ENCODE data around the gene SCFD2. TPM values are rescaled to one million over a fixed set of nuclear protein-coding genes. Genes with fewer than 3 reads are reported as not detected.

The SCFD2 gene
- total and polyA plus RNA-seq, 10 of the 15 experiments (the other 5 are each of a cell fraction or from before 2014, with no cell fraction given), result 4.8 to 37.6 (median 24.9) TPM

GRCh38 chr4:53307819-53308780 is 57.8 kb downstream of the SCFD2 start:
- in situ Hi-C loops (cut with MboI), result no loop called here
- Histone ChIP-seq H3K4me1 (ENCODE audit: control insufficient read depth, insufficient read depth, low read length) (peaks cover 11% of the 10 kb centered on the region), H3K9ac (ENCODE audit: control insufficient read depth, insufficient read depth, low read length) (no peak overlapping the region), H3K4me2 (ENCODE audit: control insufficient read depth, insufficient read depth) (peak overlapping the region; percentile 55; the same call in 1 of the 2 replicates), H3K4me3 (no peak overlapping the region), H3K27me3 (replicated peaks in 1 of 2; ENCODE audit: control insufficient read depth in 2 of 2, insufficient read depth in 2 of 2, low read length in 1 of 2) (no peaks in the 10 kb centered on the region), H3K27ac (ENCODE audit: control insufficient read depth, insufficient read depth) (peak overlapping the region; percentile 65), H4K20me1 (ENCODE audit: control insufficient read depth, insufficient read depth) (no peaks in the 10 kb centered on the region), H2AFZ (ENCODE audit: control insufficient read depth, low read depth, low read length) (peak overlapping the region; percentile 4; the same call in 1 of the 2 replicates), H3K79me2 (ENCODE audit: control insufficient read depth, insufficient read depth, low read length) (no peaks in the 10 kb centered on the region; the same call in 1 of the 2 replicates), H3K9me3 (replicated peaks; ENCODE audit: control insufficient read depth, insufficient read depth, low read length) (no peaks in the 10 kb centered on the region; the same call in 1 of the 3 replicates), H3K36me3 (ENCODE audit: control insufficient read depth in 2 of 2, insufficient read depth in 2 of 2, low read length in 1 of 2) (peaks cover 2 to 5% of the 10 kb centered on the region in 2 experiments; a peak in 2 of 4 replicates)
- ChIA-PET SMC1A (ENCODE audit: uncharacterized antibody, unreplicated experiment) (interaction anchor here (0.5 to 1.4 kb wide), 4 partner anchors 11 to 296 kb away, joined by 3 to 6 read pairs (median 4); no protein-coding TSS in a partner anchor), CTCF (interaction anchor here (1.2 to 1.4 kb wide), 2 partner anchors 10 to 15 kb away, joined by 3 to 4 read pairs; no protein-coding TSS in a partner anchor), RAD21 (ENCODE audit: unreplicated experiment) (interaction anchor here (0.6 to 1.3 kb wide), 2 partner anchors 9 to 56 kb away, joined by 3 read pairs; no protein-coding TSS in a partner anchor), POLR2A (interaction anchor here (0.8 kb wide), 1 partner anchor 333 kb away, joined by 3 read pairs; no protein-coding TSS in a partner anchor)
- FAIRE-seq, result peak; percentile 35
- intact Hi-C loops (cut with micrococcal nuclease; ENCODE audit: unreplicated experiment), result no loop called here
- no peak for DNase-seq (ENCODE audit: low read depth, low spot score)
- WGBS (ENCODE audit: insufficient coverage, insufficient replicate concordance, low lambda C conversion rate, missing lambda C conversion rate), result 19% methylated on average over 3 of the region's 4 CpGs
- peak; percentile 86 for ATAC-seq
- no TSS peak for BruUV-seq (replicated peaks)
- TF ChIP-seq BCL11A (IDR thresholded peaks at IDR 0.05; ENCODE audit: low read depth, low read length) (no peak), RUNX3 (IDR thresholded peaks at IDR 0.05; ENCODE audit: low read length) (peak; percentile 60), YY1 (IDR thresholded peaks at IDR 0.05; ENCODE audit: low read depth, low read length) (no peak), NR2F1 (conservative IDR thresholded peaks at IDR 0.05) (no peak), SPI1 (IDR thresholded peaks at IDR 0.05; ENCODE audit: borderline replicate concordance, insufficient read depth, low read depth, low read length) (peak; percentile 24; the same call in 1 of the 2 replicates), CHD1 (IDR thresholded peaks at IDR 0.05; ENCODE audit: low read depth, low read length) (no peak), ATF7 (IDR thresholded peaks at IDR 0.05; ENCODE audit: low read depth) (no peak), ZNF217 (IDR thresholded peaks at IDR 0.05) (peak; percentile 45; the same call in 1 of the 2 replicates), ESRRA (IDR thresholded peaks at IDR 0.05; ENCODE audit: low read length) (no peak), IKZF1 (conservative IDR thresholded peaks at IDR 0.05) (peak; percentile 57; the same call in 1 of the 2 replicates), IKZF2 (IDR thresholded peaks at IDR 0.05) (peak; percentile 37 to 39; a peak in 2 of 4 replicates), BRCA1 (IDR thresholded peaks at IDR 0.05; ENCODE audit: low read depth, low read length) (no peak), RAD51 (IDR thresholded peaks at IDR 0.05) (0 out of 2 replicates have a peak, but pooled peaks have one; percentile 21), ZNF687 (IDR thresholded peaks at IDR 0.05) (no peak), SMC3 (IDR thresholded peaks at IDR 0.05; ENCODE audit: borderline replicate concordance, low read length) (no peak)
- TF ChIP-seq, protein P1, sequence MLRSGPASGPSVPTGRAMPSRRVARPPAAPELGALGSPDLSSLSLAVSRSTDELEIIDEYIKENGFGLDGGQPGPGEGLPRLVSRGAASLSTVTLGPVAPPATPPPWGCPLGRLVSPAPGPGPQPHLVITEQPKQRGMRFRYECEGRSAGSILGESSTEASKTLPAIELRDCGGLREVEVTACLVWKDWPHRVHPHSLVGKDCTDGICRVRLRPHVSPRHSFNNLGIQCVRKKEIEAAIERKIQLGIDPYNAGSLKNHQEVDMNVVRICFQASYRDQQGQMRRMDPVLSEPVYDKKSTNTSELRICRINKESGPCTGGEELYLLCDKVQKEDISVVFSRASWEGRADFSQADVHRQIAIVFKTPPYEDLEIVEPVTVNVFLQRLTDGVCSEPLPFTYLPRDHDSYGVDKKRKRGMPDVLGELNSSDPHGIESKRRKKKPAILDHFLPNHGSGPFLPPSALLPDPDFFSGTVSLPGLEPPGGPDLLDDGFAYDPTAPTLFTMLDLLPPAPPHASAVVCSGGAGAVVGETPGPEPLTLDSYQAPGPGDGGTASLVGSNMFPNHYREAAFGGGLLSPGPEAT (IDR thresholded peaks at IDR 0.05; ENCODE audit: low read depth), result peak; percentile 33; the same call in 1 of the 2 replicates
- TF ChIP-seq, protein P2, sequence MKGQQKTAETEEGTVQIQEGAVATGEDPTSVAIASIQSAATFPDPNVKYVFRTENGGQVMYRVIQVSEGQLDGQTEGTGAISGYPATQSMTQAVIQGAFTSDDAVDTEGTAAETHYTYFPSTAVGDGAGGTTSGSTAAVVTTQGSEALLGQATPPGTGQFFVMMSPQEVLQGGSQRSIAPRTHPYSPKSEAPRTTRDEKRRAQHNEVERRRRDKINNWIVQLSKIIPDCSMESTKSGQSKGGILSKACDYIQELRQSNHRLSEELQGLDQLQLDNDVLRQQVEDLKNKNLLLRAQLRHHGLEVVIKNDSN (IDR thresholded peaks at IDR 0.05; ENCODE audit: borderline replicate concordance, extremely low read length, insufficient read depth, low read depth, low read length), result no peak
